HG03432 (cell line): Measurements from ENCODE around the gene USP9X.
"Not testable (repeated sequence)": the region's sequence is repeated elsewhere in the genome, so short reads cannot be mapped to it uniquely, and the experiment has no call there.

ENCODE experiments used
- ATAC-seq: cut with Tn5 transposase; IDR thresholded peaks from one replicate; pipeline ENCODE4 v1.9.1; 2021; ENCODE audit warnings: mild to moderate bottlenecking, moderate library complexity; ENCODE audit not compliant: unreplicated experiment

Gene USP9X, protein sequence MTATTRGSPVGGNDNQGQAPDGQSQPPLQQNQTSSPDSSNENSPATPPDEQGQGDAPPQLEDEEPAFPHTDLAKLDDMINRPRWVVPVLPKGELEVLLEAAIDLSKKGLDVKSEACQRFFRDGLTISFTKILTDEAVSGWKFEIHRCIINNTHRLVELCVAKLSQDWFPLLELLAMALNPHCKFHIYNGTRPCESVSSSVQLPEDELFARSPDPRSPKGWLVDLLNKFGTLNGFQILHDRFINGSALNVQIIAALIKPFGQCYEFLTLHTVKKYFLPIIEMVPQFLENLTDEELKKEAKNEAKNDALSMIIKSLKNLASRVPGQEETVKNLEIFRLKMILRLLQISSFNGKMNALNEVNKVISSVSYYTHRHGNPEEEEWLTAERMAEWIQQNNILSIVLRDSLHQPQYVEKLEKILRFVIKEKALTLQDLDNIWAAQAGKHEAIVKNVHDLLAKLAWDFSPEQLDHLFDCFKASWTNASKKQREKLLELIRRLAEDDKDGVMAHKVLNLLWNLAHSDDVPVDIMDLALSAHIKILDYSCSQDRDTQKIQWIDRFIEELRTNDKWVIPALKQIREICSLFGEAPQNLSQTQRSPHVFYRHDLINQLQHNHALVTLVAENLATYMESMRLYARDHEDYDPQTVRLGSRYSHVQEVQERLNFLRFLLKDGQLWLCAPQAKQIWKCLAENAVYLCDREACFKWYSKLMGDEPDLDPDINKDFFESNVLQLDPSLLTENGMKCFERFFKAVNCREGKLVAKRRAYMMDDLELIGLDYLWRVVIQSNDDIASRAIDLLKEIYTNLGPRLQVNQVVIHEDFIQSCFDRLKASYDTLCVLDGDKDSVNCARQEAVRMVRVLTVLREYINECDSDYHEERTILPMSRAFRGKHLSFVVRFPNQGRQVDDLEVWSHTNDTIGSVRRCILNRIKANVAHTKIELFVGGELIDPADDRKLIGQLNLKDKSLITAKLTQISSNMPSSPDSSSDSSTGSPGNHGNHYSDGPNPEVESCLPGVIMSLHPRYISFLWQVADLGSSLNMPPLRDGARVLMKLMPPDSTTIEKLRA (N-terminal part only)

GRCh38 chrX:41084893-41085511 lies at the start of gene USP9X:
Gene USP9X, plus strand, starts transcription at chrX:41085445. Its CDS starts 38,184 bp downstream, at chrX:41123629.
- peak; percentile 54 for ATAC-seq

DNA sequence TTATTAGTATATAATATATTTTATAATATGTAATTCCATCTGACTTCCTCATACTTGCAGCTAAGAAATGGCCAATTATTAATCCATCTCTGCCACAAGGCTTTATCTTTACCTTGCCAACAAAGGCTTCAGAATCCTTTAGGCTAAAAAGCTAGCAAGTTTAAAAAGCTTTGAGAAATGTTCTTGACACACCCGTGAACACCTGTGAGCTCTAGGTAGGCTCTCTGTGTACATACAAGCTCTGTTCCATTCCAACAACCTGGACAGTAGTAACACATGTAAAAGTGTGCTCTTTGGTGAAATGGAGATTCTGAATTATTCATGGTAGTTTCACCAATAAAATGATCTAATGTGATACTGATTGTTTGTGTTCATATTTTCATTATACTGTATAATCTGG lies 49.7 kb upstream of the USP9X start:
- ATAC-seq, result no peak

GRCh38 chrX:41036668-41037326 lies 48.4 kb upstream of the USP9X start:
- no peak for ATAC-seq

DNA sequence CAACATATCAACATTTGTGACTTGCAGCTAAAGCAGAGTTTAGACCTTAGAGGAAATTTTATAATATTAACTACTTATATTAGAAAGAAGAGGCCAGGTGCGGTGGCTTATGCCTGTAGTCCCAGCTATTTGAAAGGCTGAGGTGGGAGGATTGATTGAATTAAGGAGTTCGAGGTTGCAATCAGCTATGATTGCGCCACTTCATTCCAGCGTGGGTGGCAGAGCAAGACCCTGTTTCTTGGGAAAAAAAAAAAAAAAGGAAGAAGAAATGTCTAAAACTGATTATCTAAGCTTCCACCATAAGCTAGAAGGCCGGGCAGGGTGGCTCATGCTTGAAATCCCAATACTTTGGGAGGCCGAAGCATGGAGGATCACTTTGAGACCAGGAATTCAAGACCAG lies 42.0 kb upstream of the USP9X start:
- ATAC-seq, result no peak

- no peak for ATAC-seq
These were observed 41.4 kb upstream of the USP9X start for GRCh38 chrX:41043674-41044345.

DNA sequence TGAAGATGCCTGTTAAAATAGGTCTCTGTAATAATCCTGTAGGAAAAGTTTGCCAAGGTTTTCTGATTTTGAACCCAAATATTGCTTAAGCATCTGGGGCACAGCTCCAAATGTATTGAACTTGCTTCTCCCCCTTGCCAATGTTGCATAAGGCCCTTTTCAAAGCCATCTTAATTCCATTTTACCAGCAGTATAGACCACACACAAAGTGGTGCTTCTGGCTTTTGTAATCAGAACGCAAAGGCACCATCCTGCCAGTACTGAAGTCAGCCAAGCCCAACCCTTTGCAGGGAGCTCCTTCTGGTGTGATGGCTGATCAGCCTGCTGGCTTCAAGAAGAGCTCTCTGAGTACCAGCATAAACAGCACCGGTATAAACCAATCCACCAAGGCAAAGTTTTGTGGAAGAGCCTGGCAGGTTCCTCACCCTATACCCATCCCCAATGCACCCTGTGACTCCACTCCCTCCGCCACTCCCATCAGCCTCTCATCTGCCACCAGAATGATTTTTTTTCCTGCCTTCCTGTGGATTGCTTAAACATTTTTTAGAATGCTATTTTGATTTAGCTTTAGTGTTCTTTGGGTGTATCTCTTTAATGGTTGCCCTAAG lies 39.2 kb upstream of the USP9X start:
- no peak for ATAC-seq

DNA sequence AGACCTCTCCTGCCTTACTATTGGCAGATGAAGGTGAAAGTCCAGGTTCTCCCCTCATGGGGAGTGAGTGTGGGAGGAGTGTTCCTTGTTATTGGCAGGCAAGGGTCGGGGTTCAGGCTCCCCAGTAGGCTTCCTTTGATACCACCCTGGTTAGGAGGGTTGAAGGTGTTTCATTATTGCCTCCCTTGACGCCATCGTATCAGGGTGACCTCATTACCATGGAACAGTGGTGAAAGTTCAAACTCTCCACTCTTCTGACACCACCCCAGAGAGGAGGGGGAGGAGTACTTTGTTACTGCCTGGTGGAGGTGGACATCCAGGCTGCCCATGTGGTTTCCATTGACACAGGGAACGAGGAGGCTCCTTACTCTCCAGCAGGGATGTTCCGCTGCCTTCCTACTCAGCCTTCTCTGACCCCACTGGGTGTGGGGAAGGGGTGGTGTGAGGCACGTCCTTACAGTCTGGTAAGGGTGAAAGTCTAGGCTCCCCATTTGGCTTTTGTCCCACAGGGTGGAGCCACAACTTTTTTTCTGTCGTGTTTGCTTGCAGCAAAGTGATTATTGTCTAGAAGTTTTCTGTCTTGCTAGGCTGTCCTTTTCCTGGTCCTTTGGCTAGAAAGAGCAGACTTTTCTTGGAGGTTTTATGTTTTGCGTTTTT lies 37.2 kb upstream of the USP9X start:
- ATAC-seq, result no peak

DNA sequence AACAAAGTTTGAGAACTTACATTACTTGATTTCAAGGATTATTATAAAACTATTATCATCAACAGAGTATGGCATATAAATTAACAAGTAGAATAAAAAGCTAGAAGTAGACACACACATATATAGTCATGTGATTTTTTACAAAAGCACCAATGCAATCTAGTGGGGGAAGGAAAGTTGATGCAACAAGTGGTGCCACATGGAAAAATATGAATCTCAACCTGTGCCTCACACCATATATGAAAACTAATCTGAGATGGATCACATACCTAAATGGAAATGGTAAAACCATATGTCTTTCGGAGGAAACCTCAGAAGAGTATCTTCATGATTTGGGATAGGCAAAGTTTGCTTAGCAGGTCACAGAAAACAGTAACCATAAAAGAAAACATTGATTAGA lies 34.9 kb upstream of the USP9X start:
- ATAC-seq, result no peak

GRCh38 chrX:41051288-41051687 lies 34.0 kb upstream of the USP9X start:
- ATAC-seq, result no peak

GRCh38 chrX:41055740-41056139 lies 29.5 kb upstream of the USP9X start:
- ATAC-seq, result no peak

- not testable (repeated sequence) for ATAC-seq
These were observed 22.0 kb upstream of the USP9X start for GRCh38 chrX:41063276-41063675.

DNA sequence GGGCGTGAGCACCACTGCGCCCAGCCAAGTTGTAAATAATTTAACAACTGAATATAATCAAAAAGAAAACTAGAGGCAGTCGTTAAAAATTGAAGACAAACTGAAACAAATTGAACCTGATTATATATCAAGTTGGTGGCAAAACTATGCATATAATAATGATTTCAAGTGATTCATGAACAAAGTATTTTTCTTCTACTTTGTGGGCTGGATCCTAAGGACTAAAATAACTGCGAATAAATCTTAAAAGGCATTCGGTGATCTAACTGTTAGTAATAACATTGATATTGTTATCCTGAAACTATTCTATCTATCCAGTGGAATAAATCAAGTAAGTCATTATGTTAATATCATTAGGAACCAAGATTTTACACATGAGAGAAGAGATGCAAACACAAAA lies 21.2 kb upstream of the USP9X start:
- ATAC-seq, result no peak

GRCh38 chrX:41066391-41066790 lies 18.9 kb upstream of the USP9X start:
- ATAC-seq, result no peak

DNA sequence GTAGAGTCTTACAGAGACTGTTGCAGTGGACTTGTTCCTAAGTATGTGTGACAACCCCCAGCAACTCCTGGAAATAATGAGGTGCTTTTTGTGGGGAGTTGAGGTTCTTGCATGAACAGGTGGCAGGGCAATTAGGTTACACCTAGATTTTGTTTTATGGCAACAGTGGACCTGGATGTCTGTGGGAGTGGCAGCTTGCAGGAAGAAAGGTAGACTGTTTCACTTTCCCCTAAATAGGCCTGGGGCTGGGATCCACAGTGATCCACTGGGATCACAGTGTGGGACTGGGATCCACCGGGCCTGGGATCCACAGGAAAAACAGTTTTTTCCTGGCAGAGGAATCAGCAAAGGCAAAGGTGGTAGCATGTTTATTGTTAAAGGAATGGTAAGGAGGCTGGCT lies 18.3 kb upstream of the USP9X start:
- no peak for ATAC-seq

- ATAC-seq, result no peak
These were observed 17.5 kb upstream of the USP9X start for GRCh38 chrX:41067721-41068120.

DNA sequence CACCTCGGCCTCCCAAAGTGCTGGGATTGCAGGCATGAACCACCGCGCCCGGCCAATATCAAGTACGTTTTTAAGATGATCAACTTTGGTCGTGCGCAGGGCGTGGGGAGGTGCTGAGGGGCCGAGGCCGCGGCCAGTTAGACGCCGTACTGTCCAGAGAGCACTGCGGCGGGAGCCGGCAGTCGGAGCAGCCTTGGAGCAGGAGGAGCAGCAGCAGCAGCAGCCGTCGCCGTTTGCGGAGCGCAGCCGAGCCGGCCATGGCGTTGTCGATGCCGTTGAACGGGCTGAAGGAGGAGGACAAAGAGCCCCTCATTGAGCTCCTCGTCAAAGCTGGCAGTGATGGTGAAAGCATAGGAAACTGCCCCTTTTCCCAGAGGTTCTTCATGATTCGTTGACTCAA lies 8.5 kb upstream of the USP9X start:
- ATAC-seq, result no peak

DNA sequence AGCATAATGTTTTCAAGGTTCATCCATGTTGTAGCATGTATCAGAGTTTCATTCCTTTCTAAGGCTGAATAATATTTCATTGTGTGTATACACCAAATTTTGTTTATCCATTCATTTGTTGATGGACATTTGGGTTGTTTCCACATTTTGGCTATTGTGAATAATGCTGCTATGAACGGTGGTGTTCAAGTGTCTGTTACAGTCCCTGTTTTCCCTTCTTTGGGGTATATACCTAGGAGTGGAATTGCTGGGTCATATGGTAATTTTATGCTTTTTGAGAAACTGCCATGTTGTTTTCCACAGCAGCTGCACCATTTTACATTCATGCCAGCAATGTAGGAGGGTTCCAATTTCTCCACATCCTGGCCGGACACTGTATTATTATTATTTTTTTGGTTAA lies 3.4 kb upstream of the USP9X start:
- ATAC-seq, result no peak

DNA sequence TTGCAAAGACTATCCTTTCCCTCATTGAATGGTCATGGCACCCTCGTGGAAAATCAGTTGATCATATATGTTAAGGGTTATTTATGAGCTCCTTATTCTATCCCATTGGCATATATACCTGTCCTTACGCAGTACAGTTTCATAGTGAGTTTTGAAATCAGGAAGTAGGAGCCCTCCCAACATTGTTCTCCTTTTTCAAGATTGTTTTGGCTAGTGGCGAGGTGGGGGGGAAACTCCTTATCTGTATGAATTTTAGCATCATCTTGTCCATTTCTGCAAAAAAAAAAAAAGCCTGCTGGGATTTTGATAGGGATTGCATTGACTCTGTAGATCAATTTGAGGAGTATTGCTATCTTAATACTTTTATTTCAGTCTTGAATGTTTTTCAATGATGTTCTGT lies 2.5 kb upstream of the USP9X start:
- no peak for ATAC-seq
